GM12878 (cell line): ENCODE results near the gene DNAJB14. TPM values are rescaled to one million over a fixed set of nuclear protein-coding genes. Genes with fewer than 3 reads are reported as not detected.

Experiments used
- ATAC-seq: fragments of 200-7000 bp; cut with Tn5 transposase; 3 replicates; pipeline ENCODE4 v1.9.1; 2020; ENCODE audit warnings: mild to moderate bottlenecking, moderate library complexity
- BruUV-seq: library from RNA; stranded (reverse); fragments of 400-500 nt; replicated peaks from 2 replicates; lab custom pipeline; 2021; lab: Mats Ljungman, UMichigan
- CTCF ChIA-PET: fragments of 300-600 bp; sonication (Branson Sonifier 250); formaldehyde crosslinking; extraction: SDS; loops from one replicate; lab custom pipeline; 2021; ENCODE audit warnings: inconsistent platforms; lab: Yijun Ruan, JAX
- POLR2A ChIA-PET: fragments of 350-600 bp; formaldehyde crosslinking; extraction: SDS; loops from one replicate; lab custom pipeline; 2021; ENCODE audit warnings: inconsistent platforms; lab: Charles Lee
- RAD21 ChIA-PET: fragments of 300-600 bp; sonication (Branson Sonifier 250); formaldehyde crosslinking; loops from one replicate; lab custom pipeline; 2023; ENCODE audit warnings: antibody characterized with exemption; ENCODE audit not compliant: unreplicated experiment; lab: Charles Lee
- SMC1A ChIA-PET: fragments of 300-600 bp; sonication (Branson Sonifier 250); formaldehyde crosslinking; loops from one replicate; lab custom pipeline; 2023; ENCODE audit not compliant: unreplicated experiment, uncharacterized antibody; lab: Charles Lee
- DNase-seq: peaks from one replicate; pipeline ENCODE4 v3.0.0-alpha.2; 2011; ENCODE audit warnings: low read depth, low spot score
- FAIRE-seq: peaks from 3 replicates; lab custom pipeline; 2011; peaks lifted over from hg19 to GRCh38; lab: Jason Lieb, UNC
- H2AFZ ChIP-seq: 2 replicates; pipeline ENCODE4 v1.6.0; 2011; ENCODE audit warnings: low read depth, low read length, control low read depth; ENCODE audit not compliant: control insufficient read depth
- H3K27ac ChIP-seq: 2 replicates; pipeline ENCODE4 v1.5.1; 2011; ENCODE audit warnings: control low read depth; ENCODE audit not compliant: control insufficient read depth, insufficient read depth
- H3K27me3 ChIP-seq, 2 experiments: replicated peaks in 1 of 2; 2 replicates each; pipeline versions ENCODE4 v1.6.0 to v1.6.1; 2011; ENCODE audit warnings: low read length in 1 of 2; ENCODE audit not compliant: control insufficient read depth in 2 of 2, insufficient read depth in 2 of 2
- H3K36me3 ChIP-seq, 2 experiments: 2 replicates each; pipeline ENCODE4 v1.5.1; 2011; ENCODE audit warnings: low read length in 1 of 2; ENCODE audit not compliant: control insufficient read depth in 2 of 2, insufficient read depth in 2 of 2
- H3K4me1 ChIP-seq: 2 replicates; pipeline ENCODE4 v1.6.1; 2011; ENCODE audit warnings: mild to moderate bottlenecking, low read length, moderate library complexity, mixed read lengths; ENCODE audit not compliant: control insufficient read depth, insufficient read depth
- H3K4me2 ChIP-seq: 2 replicates; pipeline ENCODE4 v1.6.0; 2011; ENCODE audit warnings: control low read depth; ENCODE audit not compliant: control insufficient read depth, insufficient read depth
- H3K4me3 ChIP-seq: fragments of 200-600 bp; sonication (generic); 2 replicates; pipeline ENCODE4 v1.5.1; 2016
- H3K79me2 ChIP-seq: 2 replicates; pipeline ENCODE4 v1.6.0; 2011; ENCODE audit warnings: low read length; ENCODE audit not compliant: control insufficient read depth, insufficient read depth
- H3K9ac ChIP-seq: 2 replicates; pipeline ENCODE4 v1.8.0; 2011; ENCODE audit warnings: low read length, control low read depth, mixed read lengths; ENCODE audit not compliant: control insufficient read depth, insufficient read depth
- H3K9me3 ChIP-seq: replicated peaks from 3 replicates; pipeline ENCODE4 v1.5.1; 2011; ENCODE audit warnings: mild to moderate bottlenecking, low read length; ENCODE audit not compliant: control insufficient read depth, insufficient read depth
- H4K20me1 ChIP-seq: 2 replicates; pipeline ENCODE4 v1.6.0; 2011; ENCODE audit not compliant: control insufficient read depth, insufficient read depth
- ATF7 ChIP-seq: fragments of 450-650 bp; IDR thresholded peaks from 2 replicates; pipeline ENCODE4 v1.6.1; 2016; ENCODE audit warnings: low read depth, mild to moderate bottlenecking
- CUX1 ChIP-seq: IDR thresholded peaks from 2 replicates; pipeline ENCODE4 v1.6.1; 2012; ENCODE audit warnings: improper control_type of control experiment, low read depth, low read length; ENCODE audit not compliant: insufficient replicate concordance
- ETV6 ChIP-seq, 2 experiments: fragments of 450-650 bp in 1 of 2; IDR thresholded peaks in 1 of 2; conservative IDR thresholded peaks in 1 of 2; 2 replicates each; pipeline ENCODE4 v1.6.1; 2014; ENCODE audit warnings: antibody characterized with exemption in 1 of 2, borderline replicate concordance in 1 of 2, low read depth in 1 of 2, mild to moderate bottlenecking in 1 of 2, moderate library complexity in 1 of 2
- FOXK2 ChIP-seq: fragments of 450-650 bp; IDR thresholded peaks from 2 replicates; pipeline ENCODE4 v1.6.1; 2017; ENCODE audit warnings: mild to moderate bottlenecking, moderate library complexity
- FOXM1 ChIP-seq: IDR thresholded peaks from 2 replicates; pipeline ENCODE4 v1.6.1; 2012; ENCODE audit warnings: low read depth, mild to moderate bottlenecking, inconsistent platforms, low read length, moderate library complexity
- HDAC6 ChIP-seq: fragments of 200-600 bp; sonication (generic); IDR thresholded peaks from one replicate; pipeline ENCODE4 v1.8.0; 2017; ENCODE audit warnings: antibody characterized with exemption; ENCODE audit not compliant: unreplicated experiment
- IRF5 ChIP-seq: fragments of 450-650 bp; IDR thresholded peaks from 2 replicates; pipeline ENCODE4 v1.6.1; 2017; ENCODE audit warnings: borderline replicate concordance
- MXI1 ChIP-seq: fragments of 150-350 bp; IDR thresholded peaks from 2 replicates; pipeline ENCODE4 v1.6.1; 2011; ENCODE audit warnings: low read depth, mild to moderate bottlenecking, inconsistent platforms, low read length, improper control_type of control experiment
- POLR2AphosphoS2 ChIP-seq: IDR thresholded peaks from 2 replicates; pipeline ENCODE4 v1.6.1; 2011; ENCODE audit warnings: low read depth, mild to moderate bottlenecking, low read length, improper control_type of control experiment, moderate library complexity
- RAD51 ChIP-seq: fragments of 450-650 bp; IDR thresholded peaks from 2 replicates; pipeline ENCODE4 v1.6.1; 2016; ENCODE audit warnings: moderate library complexity, mild to moderate bottlenecking, inconsistent platforms
- RB1 ChIP-seq: fragments of 450-650 bp; formaldehyde crosslinking; IDR thresholded peaks from 2 replicates; pipeline ENCODE4 v1.6.1; 2017; ENCODE audit warnings: mild to moderate bottlenecking, borderline replicate concordance
- SIN3A ChIP-seq: IDR thresholded peaks from 2 replicates; pipeline ENCODE4 v1.6.1; 2012; ENCODE audit warnings: low read depth, low read length, improper control_type of control experiment
- YBX1 ChIP-seq: fragments of 450-650 bp; IDR thresholded peaks from 2 replicates; pipeline ENCODE4 v1.6.1; 2016; ENCODE audit warnings: antibody characterized with exemption
- WGBS: methylation state at CpG from one replicate; pipeline ENCODE4 v1.1.6; 2016; ENCODE audit warnings: low lambda C conversion rate; ENCODE audit not compliant: insufficient replicate concordance, insufficient coverage; ENCODE audit errors: missing lambda C conversion rate; 5-methylcytosine and 5-hydroxymethylcytosine counted together
- in situ Hi-C: fragments of 300-500 bp; cut with MboI; formaldehyde crosslinking; loops from 9 replicates; pipeline ENCODE4 v1.14.3; 2018; ENCODE audit warnings: mixed read lengths
- intact Hi-C: fragments of 100-400 bp; cut with micrococcal nuclease; formaldehyde crosslinking; loops from one replicate; pipeline ENCODE4 v1.14.2; 2022; ENCODE audit not compliant: unreplicated experiment
- polyA plus RNA-seq, 11 experiments: library from polyadenylated mRNA; depleted of rRNA in 4 of 11; unstranded in 6 of 11; stranded (reverse) in 5 of 11; fragments of >200 nt; fragmentation: Nextera tagmentation in 4 of 11; fragmentation: Illumina TruSeq in 1 of 11; extraction: Ambion mirVana in 4 of 11; extraction: Trizol in 1 of 11; gene quantifications; 1 replicate in 1 of 11; 2 replicates in 10 of 11; pipeline versions ENCODE4 v1.2.1 to v1.2.3, GENCODE V29; 2011 to 2016; ENCODE audit warnings: inconsistent platforms in 2 of 11, missing spikeins in 2 of 11, low read depth in 1 of 11
- total RNA-seq, 4 experiments: library from RNA; depleted of rRNA in 3 of 4; stranded (reverse); fragments of >200 nt in 3 of 4; fragmentation: Illumina TruSeq in 1 of 4; extraction: Trizol in 1 of 4; gene quantifications; 2 replicates each; pipeline versions ENCODE4 v1.2.1 to v1.2.3, GENCODE V29; 2013 to 2021
- TF ChIP-seq, protein P1 (sequence below): IDR thresholded peaks from 2 replicates; pipeline ENCODE4 v1.6.1; 2012; ENCODE audit warnings: low read length, inconsistent platforms

Gene DNAJB14
- total and polyA plus RNA-seq, 10 of the 15 experiments (the other 5 are each of a cell fraction or from before 2014, with no cell fraction given): 9.5 to 49.2 (median 27.8) TPM

- ChIA-PET RAD21 (interaction anchor here (0.7 kb wide), 1 partner anchor 17 kb away, joined by 3 read pairs; no protein-coding TSS in a partner anchor), SMC1A (interaction anchor here (1.7 kb wide), 1 partner anchor 44 kb away, joined by 5 read pairs; the partner anchor contains the start of gene LAMTOR3), CTCF (no interaction called here), POLR2A (interaction anchor here (0.6 to 0.7 kb wide), 3 partner anchors 10 to 24 kb away, joined by 3 to 7 read pairs (median 4); no protein-coding TSS in a partner anchor)
- H3K9ac ChIP-seq: no peak overlapping the region
- in situ Hi-C loops: loop anchor here (25.0 kb wide), 1 partner anchor 851 kb away; the partner anchor contains the start of gene ADH5
- intact Hi-C loops: no loop called here
- peaks cover 0 to 7% of the 10 kb centered on the region in 2 experiments; a peak in 3 of 4 replicates for H3K36me3 ChIP-seq
- no TSS peak for BruUV-seq
- H3K9me3 ChIP-seq: peaks cover 25% of the 10 kb centered on the region
- no peak overlapping the region for H3K4me2 ChIP-seq
- DNase-seq: no peak
- H3K79me2 ChIP-seq: peaks cover 64% of the 10 kb centered on the region
- no peaks in the 10 kb centered on the region; the same call in 1 of the 2 replicates for H3K4me1 ChIP-seq
- peak; percentile 48 for ATAC-seq
- no peak for FAIRE-seq
- WGBS: 100% methylated on average over 2 of the region's 3 CpGs
- no peaks in the 10 kb centered on the region for H4K20me1 ChIP-seq
- H3K27ac ChIP-seq: no peak overlapping the region
- H3K27me3 ChIP-seq: no peaks in the 10 kb centered on the region
- H2AFZ ChIP-seq: no peak overlapping the region
- H3K4me3 ChIP-seq: no peak overlapping the region
- TF ChIP-seq CUX1: no peak
- TF ChIP-seq YBX1: no peak
- no peak for TF ChIP-seq ATF7
- TF ChIP-seq RAD51: no peak
- TF ChIP-seq IRF5: no peak
- no peak for TF ChIP-seq FOXM1
- TF ChIP-seq, protein P1, sequence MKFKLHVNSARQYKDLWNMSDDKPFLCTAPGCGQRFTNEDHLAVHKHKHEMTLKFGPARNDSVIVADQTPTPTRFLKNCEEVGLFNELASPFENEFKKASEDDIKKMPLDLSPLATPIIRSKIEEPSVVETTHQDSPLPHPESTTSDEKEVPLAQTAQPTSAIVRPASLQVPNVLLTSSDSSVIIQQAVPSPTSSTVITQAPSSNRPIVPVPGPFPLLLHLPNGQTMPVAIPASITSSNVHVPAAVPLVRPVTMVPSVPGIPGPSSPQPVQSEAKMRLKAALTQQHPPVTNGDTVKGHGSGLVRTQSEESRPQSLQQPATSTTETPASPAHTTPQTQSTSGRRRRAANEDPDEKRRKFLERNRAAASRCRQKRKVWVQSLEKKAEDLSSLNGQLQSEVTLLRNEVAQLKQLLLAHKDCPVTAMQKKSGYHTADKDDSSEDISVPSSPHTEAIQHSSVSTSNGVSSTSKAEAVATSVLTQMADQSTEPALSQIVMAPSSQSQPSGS: no peak
- no peak for TF ChIP-seq FOXK2
- no peak for TF ChIP-seq MXI1
- TF ChIP-seq HDAC6: no peak
- TF ChIP-seq POLR2AphosphoS2: no peak
- TF ChIP-seq RB1: no peak
- no peak for TF ChIP-seq ETV6 (conservative IDR thresholded peaks at IDR 0.05 in 1 of 2, IDR thresholded peaks at IDR 0.05 in 1 of 2; ENCODE audit: borderline replicate concordance in 1 of 2, low read depth in 1 of 2)
- no peak for TF ChIP-seq SIN3A
Measured at GRCh38 chr4:99938243-99938753, 8.1 kb downstream of the DNAJB14 start.
